Stimulated activated CD4-positive, alpha-beta T cell treated with anti-CD3 and anti-CD28 coated beads, Interleukin-12 subunit alpha, Interleukin-12 subunit beta, amount 100 ng/mL, for 4 hours (primary cell): Measurements from ENCODE around the gene GMPPA.

Source experiments
- DNase-seq: peaks from one replicate; pipeline ENCODE4 v3.0.0-alpha.2; 2020

Gene GMPPA

GRCh38 chr2:219506802-219507526 lies 8.3 kb downstream of the GMPPA start:
- DNase-seq, result no peak

GRCh38 chr2:219507581-219508443 lies 9.1 kb downstream of the GMPPA start:
- DNase-seq, result no peak

- no peak for DNase-seq
Observed at GRCh38 chr2:219508444-219508734, 9.7 kb downstream of the GMPPA start.

GRCh38 chr2:219508971-219509779 lies 10.5 kb downstream of the GMPPA start:
- DNase-seq, result no peak

- peak; percentile 49 for DNase-seq
Observed at GRCh38 chr2:219509780-219510511, 11.3 kb downstream of the GMPPA start.

GRCh38 chr2:219510512-219511135 lies 11.9 kb downstream of the GMPPA start:
- DNase-seq, result no peak

- DNase-seq, result no peak
Observed at GRCh38 chr2:219511547-219512325, 13.0 kb downstream of the GMPPA start.

GRCh38 chr2:219512524-219513216 lies 14.0 kb downstream of the GMPPA start:
- DNase-seq, result no peak

- no peak for DNase-seq
Observed at GRCh38 chr2:219513787-219514186, 15.1 kb downstream of the GMPPA start.

- DNase-seq, result no peak
Observed at GRCh38 chr2:219514196-219514761, 15.6 kb downstream of the GMPPA start, which contains the start of gene ASIC4. ASIC4 (plus strand) TSS chr2:219514482; CDS start chr2:219514725, 243 bp downstream.

- no peak for DNase-seq
Observed at GRCh38 chr2:219514836-219515235, 16.1 kb downstream of the GMPPA start.

- no peak for DNase-seq
Observed at GRCh38 chr2:219515874-219516629, 17.4 kb downstream of the GMPPA start.

- no peak for DNase-seq
Observed at GRCh38 chr2:219516888-219517287, 18.2 kb downstream of the GMPPA start.

- no peak for DNase-seq
Observed at GRCh38 chr2:219517954-219518778, 19.5 kb downstream of the GMPPA start.

GRCh38 chr2:219519526-219519916 lies 20.8 kb downstream of the GMPPA start:
- no peak for DNase-seq

- no peak for DNase-seq
Observed at GRCh38 chr2:219520079-219520478, 21.4 kb downstream of the GMPPA start.

- DNase-seq, result no peak
Observed at GRCh38 chr2:219521066-219521880, 22.6 kb downstream of the GMPPA start.
